ENCODE results near the gene MRPL14. TPM values are rescaled to one million over a fixed set of nuclear protein-coding genes. Genes with fewer than 3 reads are reported as not detected.

The MRPL14 gene
- total and polyA plus RNA-seq, 2 experiments from 2014 or later: 62.6 to 191 TPM

GRCh38 chr6:44084231-44085014, 42.8 kb downstream of the MRPL14 start:
- no peak for DNase-seq (ENCODE audit: low spot score)
- Histone ChIP-seq H3K4me2 (no peak overlapping the region), H3K27ac (ENCODE audit: low read depth) (no peak overlapping the region), H4K20me1 (replicated peaks; ENCODE audit: insufficient read depth) (no peaks in the 10 kb centered on the region), H3K79me2 (replicated peaks; ENCODE audit: insufficient read depth) (no peaks in the 10 kb centered on the region), H3K36me3 (ENCODE audit: insufficient read depth) (no peaks in the 10 kb centered on the region), H3F3A (replicated peaks; ENCODE audit: low read depth) (no peaks in the 10 kb centered on the region), H3K27me3 (ENCODE audit: insufficient read depth) (no peaks in the 10 kb centered on the region), H2AFZ (no peak overlapping the region), H3K4me1 (ENCODE audit: insufficient read depth) (no peaks in the 10 kb centered on the region), H3K9me2 (ENCODE audit: insufficient read depth) (no peaks in the 10 kb centered on the region), H3K4me3 (no peak overlapping the region)
- Mint-ChIP-seq H3K4me1 (peaks cover 6% of the 10 kb centered on the region), H3K27ac (no peak overlapping the region), H3K36me3 (ENCODE audit: low read depth) (no peaks in the 10 kb centered on the region), H3K9me3 (no peaks in the 10 kb centered on the region; the same call in 2 of the 3 replicates), H3K27me3 (ENCODE audit: insufficient read depth, low read depth, poor library complexity) (peaks cover 6% of the 10 kb centered on the region), H3K4me3 (no peak overlapping the region)
- TF ChIP-seq REST (IDR thresholded peaks at IDR 0.05; ENCODE audit: unreplicated experiment) (no peak), ETS1 (IDR thresholded peaks at IDR 0.05) (no peak), ZNF331 (CRISPR knock-in tag; IDR thresholded peaks at IDR 0.05; ENCODE audit: low read depth) (no peak), ZNF114 (CRISPR knock-in tag; IDR thresholded peaks at IDR 0.05) (no peak), ZNF462 (CRISPR knock-in tag; IDR thresholded peaks at IDR 0.05) (no peak), CTCF (conservative IDR thresholded peaks at IDR 0.05; ENCODE audit: low read depth in 2 of 2) (no peak), EZH2phosphoT487 (IDR thresholded peaks at IDR 0.05; ENCODE audit: unreplicated experiment) (no peak), POLR2AphosphoS5 (IDR thresholded peaks at IDR 0.05; ENCODE audit: low read depth) (no peak), STAT1 (IDR thresholded peaks at IDR 0.05; ENCODE audit: unreplicated experiment) (no peak), JUNB (IDR thresholded peaks at IDR 0.05; ENCODE audit: unreplicated experiment) (no peak), CREB1 (CRISPR knock-in tag; IDR thresholded peaks at IDR 0.05; ENCODE audit: low read depth) (no peak), EZH2 (IDR thresholded peaks at IDR 0.05; ENCODE audit: low read depth, unreplicated experiment) (no peak), NANOG (IDR thresholded peaks at IDR 0.05; ENCODE audit: borderline replicate concordance) (no peak)
- peak; percentile 18; the same call in 2 of the 3 replicates for ATAC-seq

All from GM23338 (cell line).